NB4 (cell line): Measurements from ENCODE around the gene TOMM40.

Experiments used
- MYC ChIP-seq: IDR thresholded peaks from 2 replicates; pipeline ENCODE4 v1.6.1; 2011; ENCODE audit warnings: low read depth, low read length
- POLR2A ChIP-seq: IDR thresholded peaks from 2 replicates; pipeline ENCODE4 v1.6.1; 2011; ENCODE audit warnings: mild to moderate bottlenecking; ENCODE audit not compliant: insufficient read length; ENCODE audit errors: extremely low read depth
- TF ChIP-seq, protein P1 (sequence below): IDR thresholded peaks from one replicate; pipeline ENCODE4 v1.5.1; 2012; ENCODE audit warnings: low read depth, low read length
- TF ChIP-seq, protein P2 (sequence below): IDR thresholded peaks from 2 replicates; pipeline ENCODE4 v1.6.1; 2011; ENCODE audit warnings: low read depth, low read length

DNA sequence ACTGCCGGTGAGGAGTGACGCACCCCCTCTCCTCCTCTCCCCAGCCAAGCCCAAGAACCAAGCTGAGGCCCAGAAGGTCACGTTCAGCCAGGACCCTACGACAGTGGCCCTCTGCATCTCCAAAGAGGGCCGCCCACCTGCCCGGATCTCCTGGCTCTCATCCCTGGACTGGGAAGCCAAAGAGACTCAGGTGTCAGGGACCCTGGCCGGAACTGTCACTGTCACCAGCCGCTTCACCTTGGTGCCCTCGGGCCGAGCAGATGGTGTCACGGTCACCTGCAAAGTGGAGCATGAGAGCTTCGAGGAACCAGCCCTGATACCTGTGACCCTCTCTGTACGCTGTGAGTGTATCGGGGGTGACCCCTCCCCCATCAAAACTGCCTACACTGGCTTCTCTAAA, 19.2 kb upstream of the TOMM40 start:
- TF ChIP-seq POLR2A (no peak), MYC (no peak)
- TF ChIP-seq, protein P1, sequence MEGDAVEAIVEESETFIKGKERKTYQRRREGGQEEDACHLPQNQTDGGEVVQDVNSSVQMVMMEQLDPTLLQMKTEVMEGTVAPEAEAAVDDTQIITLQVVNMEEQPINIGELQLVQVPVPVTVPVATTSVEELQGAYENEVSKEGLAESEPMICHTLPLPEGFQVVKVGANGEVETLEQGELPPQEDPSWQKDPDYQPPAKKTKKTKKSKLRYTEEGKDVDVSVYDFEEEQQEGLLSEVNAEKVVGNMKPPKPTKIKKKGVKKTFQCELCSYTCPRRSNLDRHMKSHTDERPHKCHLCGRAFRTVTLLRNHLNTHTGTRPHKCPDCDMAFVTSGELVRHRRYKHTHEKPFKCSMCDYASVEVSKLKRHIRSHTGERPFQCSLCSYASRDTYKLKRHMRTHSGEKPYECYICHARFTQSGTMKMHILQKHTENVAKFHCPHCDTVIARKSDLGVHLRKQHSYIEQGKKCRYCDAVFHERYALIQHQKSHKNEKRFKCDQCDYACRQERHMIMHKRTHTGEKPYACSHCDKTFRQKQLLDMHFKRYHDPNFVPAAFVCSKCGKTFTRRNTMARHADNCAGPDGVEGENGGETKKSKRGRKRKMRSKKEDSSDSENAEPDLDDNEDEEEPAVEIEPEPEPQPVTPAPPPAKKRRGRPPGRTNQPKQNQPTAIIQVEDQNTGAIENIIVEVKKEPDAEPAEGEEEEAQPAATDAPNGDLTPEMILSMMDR = no peak
- TF ChIP-seq, protein P2, sequence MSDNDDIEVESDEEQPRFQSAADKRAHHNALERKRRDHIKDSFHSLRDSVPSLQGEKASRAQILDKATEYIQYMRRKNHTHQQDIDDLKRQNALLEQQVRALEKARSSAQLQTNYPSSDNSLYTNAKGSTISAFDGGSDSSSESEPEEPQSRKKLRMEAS = no peak
